HEK293T (cell line): ENCODE measurements around the gene SEMA5A.

Experiments
- CTCF ChIA-PET: fragments of 350-600 bp; formaldehyde crosslinking; extraction: SDS; loops from one replicate; lab custom pipeline; 2021; ENCODE audit warnings: antibody characterized with exemption, inconsistent platforms; lab: Yijun Ruan, JAX
- POLR2A ChIA-PET: fragments of 350-600 bp; formaldehyde crosslinking; extraction: SDS; loops from one replicate; lab custom pipeline; 2020; ENCODE audit warnings: antibody characterized with exemption, inconsistent platforms; lab: Yijun Ruan, JAX
- DNase-seq: peaks from one replicate; pipeline ENCODE4 v3.0.0; 2012; ENCODE audit warnings: mixed read lengths; ENCODE audit errors: extremely low spot score
- ARNT ChIP-seq: fragments of 450-650 bp; IDR thresholded peaks from 2 replicates; pipeline ENCODE4 v1.6.1; 2017; ENCODE audit warnings: mild to moderate bottlenecking
- BHLHE40 ChIP-seq: fragments of 450-650 bp; IDR thresholded peaks from 2 replicates; pipeline ENCODE4 v1.6.1; 2016; ENCODE audit warnings: mild to moderate bottlenecking, moderate library complexity, borderline replicate concordance
- CTBP1 ChIP-seq: fragments of 450-650 bp; IDR thresholded peaks from 2 replicates; pipeline ENCODE4 v1.6.1; 2016; ENCODE audit warnings: borderline replicate concordance
- ELF4 ChIP-seq: fragments of 450-650 bp; IDR thresholded peaks from 2 replicates; pipeline ENCODE4 v1.6.1; 2017; ENCODE audit warnings: antibody characterized with exemption
- FOXA1 ChIP-seq: fragments of 450-650 bp; IDR thresholded peaks from 2 replicates; pipeline ENCODE4 v1.6.1; 2016; ENCODE audit warnings: mild to moderate bottlenecking
- FOXK2 ChIP-seq: fragments of 450-650 bp; IDR thresholded peaks from 2 replicates; pipeline ENCODE4 v1.6.1; 2016; ENCODE audit warnings: mild to moderate bottlenecking
- FOXM1 ChIP-seq: fragments of 450-650 bp; IDR thresholded peaks from 2 replicates; pipeline ENCODE4 v1.6.1; 2017; ENCODE audit warnings: mild to moderate bottlenecking, borderline replicate concordance
- HDGF ChIP-seq: fragments of 450-650 bp; IDR thresholded peaks from 2 replicates; pipeline ENCODE4 v1.6.1; 2017; ENCODE audit warnings: antibody characterized with exemption, borderline replicate concordance
- L3MBTL2 ChIP-seq: fragments of 450-650 bp; conservative IDR thresholded peaks from 2 replicates; pipeline ENCODE4 v1.6.1; 2016; ENCODE audit warnings: mild to moderate bottlenecking
- LEF1 ChIP-seq: fragments of 450-650 bp; IDR thresholded peaks from 2 replicates; pipeline ENCODE4 v1.6.1; 2017; ENCODE audit warnings: mild to moderate bottlenecking, borderline replicate concordance
- NFRKB ChIP-seq: fragments of 450-650 bp; IDR thresholded peaks from 2 replicates; pipeline ENCODE4 v1.6.1; 2016; ENCODE audit warnings: mild to moderate bottlenecking, moderate library complexity
- PKNOX1 ChIP-seq: fragments of 450-650 bp; IDR thresholded peaks from 2 replicates; pipeline ENCODE4 v1.6.1; 2016
- SP1 ChIP-seq: fragments of 450-650 bp; IDR thresholded peaks from 2 replicates; pipeline ENCODE4 v1.6.1; 2017
- SUZ12 ChIP-seq: fragments of 450-650 bp; IDR thresholded peaks from 2 replicates; pipeline ENCODE4 v1.6.1; 2016; ENCODE audit warnings: mild to moderate bottlenecking
- TARDBP ChIP-seq: fragments of 450-650 bp; IDR thresholded peaks from 2 replicates; pipeline ENCODE4 v1.6.1; 2016
- ZNF384 ChIP-seq: fragments of 450-650 bp; IDR thresholded peaks from 2 replicates; pipeline ENCODE4 v1.6.1; 2016

SEMA5A gene

GRCh38 chr5:9201761-9202160 lies 344.1 kb downstream of the SEMA5A start:
- TF ChIP-seq FOXA1 (no peak), FOXK2 (no peak), BHLHE40 (no peak), NFRKB (no peak), L3MBTL2 (no peak)
- ChIA-PET CTCF (interaction anchor here (0.5 kb wide), 1 partner anchor 1329 kb away, joined by 3 read pairs; no protein-coding TSS in a partner anchor), POLR2A (no interaction called here)
- no peak for DNase-seq

GRCh38 chr5:9201011-9201410 lies 344.9 kb downstream of the SEMA5A start:
- TF ChIP-seq SUZ12, result no peak
- TF ChIP-seq NFRKB, result no peak
- TF ChIP-seq L3MBTL2, result no peak
- no peak for TF ChIP-seq BHLHE40
- TF ChIP-seq FOXM1, result no peak
- TF ChIP-seq CTBP1, result no peak
- no peak for TF ChIP-seq TARDBP
- no peak for TF ChIP-seq PKNOX1
- no peak for TF ChIP-seq ARNT
- no peak for TF ChIP-seq FOXK2
- no peak for TF ChIP-seq ELF4
- TF ChIP-seq LEF1, result no peak

GRCh38 chr5:9198394-9198793 lies 347.5 kb downstream of the SEMA5A start:
- TF ChIP-seq BHLHE40, result no peak
- TF ChIP-seq PKNOX1, result no peak
- no peak for TF ChIP-seq CTBP1
- TF ChIP-seq TARDBP, result no peak
- TF ChIP-seq FOXM1, result no peak
- TF ChIP-seq NFRKB, result no peak
- no peak for TF ChIP-seq ZNF384
- TF ChIP-seq FOXA1, result no peak
- POLR2A ChIA-PET, result no interaction called here
- CTCF ChIA-PET, result no interaction called here
- DNase-seq, result no peak

More at GRCh38 chr5:9201011-9201410, 344.9 kb downstream of the SEMA5A start:
- POLR2A ChIA-PET, result no interaction called here
- CTCF ChIA-PET, result interaction anchor here (0.5 kb wide), 1 partner anchor 1328 kb away, joined by 3 read pairs; no protein-coding TSS in a partner anchor
- DNase-seq, result no peak

GRCh38 chr5:9197881-9198260 lies 348.0 kb downstream of the SEMA5A start:
- no peak for DNase-seq
- CTCF ChIA-PET, result no interaction called here

GRCh38 chr5:9196403-9197227 lies 349.3 kb downstream of the SEMA5A start:
- CTCF ChIA-PET, result no interaction called here
- no peak for DNase-seq
- TF ChIP-seq BHLHE40 (no peak), L3MBTL2 (no peak), SP1 (no peak), ELF4 (no peak), FOXA1 (no peak), FOXM1 (no peak)
- POLR2A ChIA-PET, result no interaction called here

More at GRCh38 chr5:9197881-9198260, 348.0 kb downstream of the SEMA5A start:
- TF ChIP-seq CTBP1, result no peak
- TF ChIP-seq BHLHE40, result no peak
- TF ChIP-seq SP1, result no peak
- no peak for TF ChIP-seq HDGF
- TF ChIP-seq FOXM1, result no peak
- no peak for TF ChIP-seq PKNOX1
- TF ChIP-seq ELF4, result no peak
- TF ChIP-seq ZNF384, result no peak
- TF ChIP-seq FOXK2, result no peak
- POLR2A ChIA-PET, result no interaction called here

- ChIA-PET CTCF (no interaction called here), POLR2A (no interaction called here)
- TF ChIP-seq SUZ12 (no peak), SP1 (no peak)
- DNase-seq, result no peak
Measured at GRCh38 chr5:9194509-9194908, 351.4 kb downstream of the SEMA5A start.

GRCh38 chr5:9192266-9192665 lies 353.6 kb downstream of the SEMA5A start:
- DNase-seq, result no peak
- TF ChIP-seq LEF1, result no peak
- TF ChIP-seq SUZ12, result no peak
- TF ChIP-seq ZNF384, result no peak
- TF ChIP-seq ELF4, result no peak
- no peak for TF ChIP-seq BHLHE40
- no peak for TF ChIP-seq ARNT
- no peak for TF ChIP-seq L3MBTL2
- TF ChIP-seq SP1, result no peak
- TF ChIP-seq FOXK2, result no peak
- no peak for TF ChIP-seq TARDBP
- no peak for TF ChIP-seq PKNOX1
- TF ChIP-seq HDGF, result no peak
- no peak for TF ChIP-seq CTBP1
- TF ChIP-seq FOXM1, result no peak
- no peak for TF ChIP-seq NFRKB
- no peak for TF ChIP-seq FOXA1

More at GRCh38 chr5:9192266-9192665, 353.6 kb downstream of the SEMA5A start:
- ChIA-PET POLR2A (no interaction called here), CTCF (no interaction called here)
